ENCODE measurements around the gene LEMD2. TPM values are rescaled to one million over a fixed set of nuclear protein-coding genes. Genes with fewer than 3 reads are reported as not detected.
A peak's percentile ranks its signal among the peaks of the same experiment; 100 is the strongest.

The LEMD2 gene
- total RNA-seq, 1 experiment from 2014 or later, result 50.1 TPM

- Histone ChIP-seq H3K27ac (no peak overlapping the region), H3K27me3 (peaks cover 14% of the 10 kb centered on the region), H3K4me1 (peaks cover 11% of the 10 kb centered on the region), H3K4me3 (no peak overlapping the region), H3K36me3 (no peaks in the 10 kb centered on the region), H3K9me3 (replicated peaks) (no peaks in the 10 kb centered on the region)
- DNase-seq, result no peak
Observed at GRCh38 chr6:33791620-33792019, 2.7 kb upstream of the LEMD2 start.

DNA sequence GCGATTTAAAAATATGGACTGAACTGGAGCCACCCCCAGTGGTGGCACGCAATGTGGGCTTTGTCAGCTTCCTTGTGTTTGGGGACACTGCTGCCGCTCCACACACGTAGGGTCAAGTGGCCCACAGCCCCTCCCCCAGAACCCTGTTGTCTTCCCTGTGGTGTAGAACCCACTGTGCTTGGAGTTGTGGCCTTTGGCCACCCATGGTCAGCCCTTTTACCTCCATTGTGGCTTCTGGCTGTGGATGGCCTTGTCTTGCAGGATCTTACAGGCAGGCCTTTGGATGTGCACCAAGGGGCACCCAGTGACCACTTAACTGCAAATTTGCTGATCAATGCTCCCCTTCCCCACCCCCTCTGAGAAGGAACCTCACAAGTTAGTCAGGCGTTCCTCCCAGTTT is 2.0 kb upstream of the LEMD2 start:
- Histone ChIP-seq H3K4me1 (peaks cover 11% of the 10 kb centered on the region), H3K27me3 (peaks cover 9% of the 10 kb centered on the region; the same call in 1 of the 2 replicates), H3K4me3 (no peak overlapping the region), H3K36me3 (0 out of 2 replicates have a peak, but pooled peaks cover 2% of the 10 kb centered on the region), H3K27ac (no peak overlapping the region), H3K9me3 (replicated peaks) (no peaks in the 10 kb centered on the region)
- DNase-seq, result no peak

- Histone ChIP-seq H3K36me3 (0 out of 2 replicates have a peak, but pooled peaks cover 2% of the 10 kb centered on the region), H3K4me1 (peaks cover 11% of the 10 kb centered on the region), H3K27me3 (peaks cover 9% of the 10 kb centered on the region; the same call in 1 of the 2 replicates), H3K4me3 (no peak overlapping the region), H3K27ac (no peak overlapping the region), H3K9me3 (replicated peaks) (no peaks in the 10 kb centered on the region)
- no peak for DNase-seq
Observed at GRCh38 chr6:33790379-33790778, 1.4 kb upstream of the LEMD2 start.

DNA sequence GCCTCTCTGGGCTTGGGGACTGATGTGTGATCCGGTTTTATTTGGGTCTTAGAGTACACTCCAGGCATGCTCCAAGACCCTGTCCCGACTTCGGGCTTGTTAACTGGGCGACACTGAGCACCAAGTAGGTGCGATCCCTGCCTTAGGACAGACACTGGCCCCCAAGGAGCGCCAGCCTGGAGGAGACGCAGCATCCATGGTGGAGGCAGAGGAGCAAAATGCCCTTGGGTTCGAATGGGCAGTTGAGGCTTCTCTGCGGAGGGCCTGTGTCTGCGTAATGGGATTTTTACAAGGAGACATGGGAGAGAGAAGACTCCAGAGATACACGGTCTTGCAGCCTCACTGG is 593 bp upstream of the LEMD2 start:
- Histone ChIP-seq H3K4me1 (peaks cover 11% of the 10 kb centered on the region), H3K36me3 (0 out of 2 replicates have a peak, but pooled peaks cover 2% of the 10 kb centered on the region), H3K9me3 (replicated peaks) (no peaks in the 10 kb centered on the region), H3K27ac (no peak overlapping the region), H3K4me3 (peak overlapping the region; percentile 92), H3K27me3 (peaks cover 7% of the 10 kb centered on the region; the same call in 1 of the 2 replicates)
- no peak for DNase-seq

DNA sequence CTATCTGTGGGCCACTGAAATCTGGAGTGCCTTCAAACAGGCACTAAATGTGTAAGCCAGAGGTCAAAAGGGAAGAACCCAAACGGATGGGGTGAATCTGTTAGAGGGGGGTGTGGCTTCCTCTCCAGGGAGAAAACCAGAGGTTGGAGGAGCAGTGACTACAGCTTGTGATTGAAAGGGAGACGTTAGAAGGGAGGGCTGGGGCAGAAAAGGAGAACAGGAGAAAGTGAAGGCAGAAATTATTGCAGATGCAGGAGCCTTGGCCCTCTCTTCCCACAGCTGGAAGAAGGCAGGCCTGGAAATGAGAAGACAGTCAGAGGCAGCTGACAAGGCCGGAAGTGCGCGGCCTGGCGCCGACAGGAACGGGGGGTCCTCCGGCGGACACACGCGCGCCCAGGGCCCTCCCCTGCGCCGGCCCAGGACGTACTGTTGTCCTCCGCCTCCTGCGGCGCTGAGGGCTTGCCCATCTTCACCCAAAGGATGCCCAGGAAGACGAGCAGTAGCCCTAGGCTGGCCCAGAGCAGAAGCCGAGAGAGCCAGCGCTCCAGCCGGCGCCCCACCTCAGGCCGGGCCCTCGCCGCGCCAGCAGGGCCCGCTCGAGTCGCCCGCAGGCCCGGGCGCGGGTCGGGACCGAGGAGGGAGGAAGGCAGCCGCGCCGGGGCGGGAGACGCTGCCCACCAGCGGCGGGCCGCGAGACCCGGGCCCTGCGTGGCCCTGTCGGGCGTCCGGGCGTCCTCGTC is 806 bp downstream of the LEMD2 start:
- peaks cover 11% of the 10 kb centered on the region for H3K4me1 ChIP-seq
- H3K27ac ChIP-seq, result peak overlapping the region; percentile 72
- H3K4me3 ChIP-seq, result peak overlapping the region; percentile 92
- peaks cover 12% of the 10 kb centered on the region for H3K36me3 ChIP-seq
- no peaks in the 10 kb centered on the region for H3K9me3 ChIP-seq (replicated peaks)
- peak; percentile 82 for DNase-seq
- H3K27me3 ChIP-seq, result peaks cover under 1% of the 10 kb centered on the region; the same call in 1 of the 2 replicates

- Histone ChIP-seq H3K36me3 (peaks cover 16% of the 10 kb centered on the region), H3K4me1 (peaks cover 16% of the 10 kb centered on the region), H3K27me3 (no peaks in the 10 kb centered on the region), H3K9me3 (replicated peaks) (no peaks in the 10 kb centered on the region), H3K4me3 (peak overlapping the region; percentile 92), H3K27ac (peak overlapping the region; percentile 72)
- no peak for DNase-seq
Observed at GRCh38 chr6:33787346-33787953, 1.5 kb downstream of the LEMD2 start.

GRCh38 chr6:33786736-33787135 is 2.2 kb downstream of the LEMD2 start:
- Histone ChIP-seq H3K27me3 (no peaks in the 10 kb centered on the region), H3K4me3 (no peak overlapping the region), H3K27ac (no peak overlapping the region), H3K36me3 (peaks cover 23% of the 10 kb centered on the region), H3K9me3 (replicated peaks) (no peaks in the 10 kb centered on the region), H3K4me1 (peaks cover 24% of the 10 kb centered on the region)
- DNase-seq, result no peak

GRCh38 chr6:33785778-33786177 is 3.2 kb downstream of the LEMD2 start:
- no peak for DNase-seq
- Histone ChIP-seq H3K27me3 (no peaks in the 10 kb centered on the region), H3K4me3 (no peak overlapping the region), H3K27ac (no peak overlapping the region), H3K36me3 (peaks cover 32% of the 10 kb centered on the region), H3K9me3 (replicated peaks) (no peaks in the 10 kb centered on the region), H3K4me1 (peaks cover 30% of the 10 kb centered on the region)

DNA sequence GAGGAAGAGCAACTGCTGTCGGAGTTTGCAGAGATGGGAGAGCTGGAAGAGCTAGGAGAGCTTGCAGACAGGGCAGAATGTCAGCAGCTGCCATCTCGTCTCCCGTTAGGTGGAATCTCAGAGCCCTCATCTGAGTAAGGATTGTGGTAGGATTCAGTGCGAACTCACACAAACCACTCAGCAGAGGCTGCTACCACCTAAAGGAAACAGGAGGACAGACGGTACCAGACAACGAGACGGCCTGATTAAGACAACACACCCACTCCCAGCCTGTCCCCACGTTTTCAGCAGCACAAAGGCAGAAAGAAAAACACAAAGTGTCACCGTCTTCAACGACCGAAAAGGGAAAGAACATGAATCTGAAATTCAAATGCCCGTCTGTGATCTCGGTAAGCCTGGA is 4.1 kb downstream of the LEMD2 start:
- Histone ChIP-seq H3K4me1 (peaks cover 30% of the 10 kb centered on the region), H3K36me3 (peaks cover 41% of the 10 kb centered on the region), H3K27me3 (no peaks in the 10 kb centered on the region), H3K27ac (no peak overlapping the region), H3K9me3 (replicated peaks) (no peaks in the 10 kb centered on the region), H3K4me3 (no peak overlapping the region)
- DNase-seq, result no peak

DNA sequence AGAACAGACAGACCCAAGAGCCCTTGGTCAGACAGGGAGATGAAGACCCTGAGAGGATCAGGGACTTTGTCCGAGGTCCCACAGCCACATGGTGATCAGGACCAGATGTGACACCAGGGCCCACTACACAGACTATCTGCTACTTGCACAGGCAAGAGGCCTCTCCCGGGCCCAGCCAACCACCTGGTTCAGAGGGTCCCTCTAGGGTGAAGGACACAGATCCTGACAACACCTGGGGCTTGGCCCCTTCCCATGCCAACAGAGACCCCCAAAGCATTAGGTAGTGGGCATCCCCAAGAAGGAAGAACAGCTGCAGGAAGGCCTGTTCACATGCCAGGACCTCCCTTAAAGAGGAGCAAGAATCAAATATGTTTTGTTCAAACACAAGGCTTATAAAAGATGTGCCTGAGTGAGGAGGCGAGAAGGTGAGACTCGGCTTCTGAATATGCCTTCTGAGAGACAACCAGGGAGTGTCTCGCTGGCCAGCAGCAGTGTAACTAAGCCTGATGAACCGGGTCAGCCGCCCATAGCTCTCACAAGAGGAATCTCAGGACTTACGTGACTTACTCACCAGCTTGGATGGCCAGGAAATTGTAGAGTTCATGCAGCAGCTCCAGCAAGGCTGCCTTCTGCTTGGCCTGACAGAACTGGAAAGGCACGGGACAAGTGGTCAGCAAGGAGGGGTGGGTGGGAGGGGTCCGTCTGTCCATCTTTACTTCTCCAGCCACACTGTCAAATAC is 5.0 kb downstream of the LEMD2 start:
- Histone ChIP-seq H3K27me3 (no peaks in the 10 kb centered on the region), H3K4me1 (peaks cover 30% of the 10 kb centered on the region), H3K9me3 (replicated peaks) (no peaks in the 10 kb centered on the region), H3K4me3 (no peak overlapping the region), H3K27ac (no peak overlapping the region), H3K36me3 (peaks cover 47% of the 10 kb centered on the region)
- no peak for DNase-seq

GRCh38 chr6:33782561-33782960 is 6.4 kb downstream of the LEMD2 start:
- Histone ChIP-seq H3K4me1 (peaks cover 27% of the 10 kb centered on the region), H3K27me3 (no peaks in the 10 kb centered on the region), H3K36me3 (peaks cover 58% of the 10 kb centered on the region), H3K4me3 (no peak overlapping the region), H3K9me3 (replicated peaks) (no peaks in the 10 kb centered on the region), H3K27ac (no peak overlapping the region)
- DNase-seq, result no peak

- no peak for DNase-seq
- H3K4me3 ChIP-seq, result no peak overlapping the region
Observed at GRCh38 chr6:33781131-33781975, 7.6 kb downstream of the LEMD2 start.

GRCh38 chr6:33779895-33780294 is 9.0 kb downstream of the LEMD2 start:
- H3K27ac ChIP-seq, result no peak overlapping the region
- peaks cover 18% of the 10 kb centered on the region; the same call in 1 of the 2 replicates for H3K4me1 ChIP-seq
- no peak for DNase-seq
- no peak overlapping the region for H3K4me3 ChIP-seq
- H3K27me3 ChIP-seq, result no peaks in the 10 kb centered on the region
- H3K36me3 ChIP-seq, result peaks cover 83% of the 10 kb centered on the region
- no peaks in the 10 kb centered on the region for H3K9me3 ChIP-seq (replicated peaks)

More at GRCh38 chr6:33781131-33781975, 7.6 kb downstream of the LEMD2 start:
- H3K27me3 ChIP-seq, result no peaks in the 10 kb centered on the region
- H3K4me1 ChIP-seq, result peaks cover 18% of the 10 kb centered on the region; the same call in 1 of the 2 replicates
- no peaks in the 10 kb centered on the region for H3K9me3 ChIP-seq (replicated peaks)
- peak overlapping the region; percentile 24; the same call in 1 of the 2 replicates for H3K27ac ChIP-seq
- H3K36me3 ChIP-seq, result peaks cover 68% of the 10 kb centered on the region

DNA sequence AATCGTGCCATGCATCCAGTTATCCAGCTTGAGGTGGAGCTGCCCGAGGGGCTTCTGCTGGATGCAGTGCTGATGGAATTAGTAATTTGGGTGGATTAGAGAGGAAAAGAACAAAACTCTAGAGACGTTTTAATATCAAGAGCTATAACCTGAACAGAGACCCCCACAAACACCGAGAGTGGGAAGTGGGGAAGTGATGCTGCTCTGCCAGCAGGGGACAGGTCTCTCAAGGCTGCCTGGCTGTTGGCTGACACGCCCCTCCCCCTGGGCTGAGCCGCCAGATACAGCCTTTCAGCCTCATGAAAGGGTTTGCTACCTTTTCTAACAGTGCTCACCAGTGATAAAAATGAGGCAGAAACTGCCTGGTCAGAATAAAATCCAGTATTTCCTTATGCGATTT is 9.6 kb downstream of the LEMD2 start:
- Histone ChIP-seq H3K27me3 (no peaks in the 10 kb centered on the region), H3K4me3 (no peak overlapping the region), H3K36me3 (peaks cover 87% of the 10 kb centered on the region), H3K9me3 (replicated peaks) (no peaks in the 10 kb centered on the region), H3K27ac (no peak overlapping the region), H3K4me1 (peaks cover 18% of the 10 kb centered on the region; the same call in 1 of the 2 replicates)
- no peak for DNase-seq

Data from SJCRH30 (cell line).